GM21529 (cell line): Measurements from ENCODE around the gene MTNR1A.
"Not testable (repeated sequence)": the region's sequence is repeated elsewhere in the genome, so short reads cannot be mapped to it uniquely, and the experiment has no call there.

Experiments used
- ATAC-seq: cut with Tn5 transposase; IDR thresholded peaks from one replicate; pipeline ENCODE4 v1.9.1; 2021; ENCODE audit not compliant: unreplicated experiment

The MTNR1A gene

GRCh38 chr4:186563761-186564160 is 8.4 kb upstream of the MTNR1A start:
- ATAC-seq: no peak

DNA sequence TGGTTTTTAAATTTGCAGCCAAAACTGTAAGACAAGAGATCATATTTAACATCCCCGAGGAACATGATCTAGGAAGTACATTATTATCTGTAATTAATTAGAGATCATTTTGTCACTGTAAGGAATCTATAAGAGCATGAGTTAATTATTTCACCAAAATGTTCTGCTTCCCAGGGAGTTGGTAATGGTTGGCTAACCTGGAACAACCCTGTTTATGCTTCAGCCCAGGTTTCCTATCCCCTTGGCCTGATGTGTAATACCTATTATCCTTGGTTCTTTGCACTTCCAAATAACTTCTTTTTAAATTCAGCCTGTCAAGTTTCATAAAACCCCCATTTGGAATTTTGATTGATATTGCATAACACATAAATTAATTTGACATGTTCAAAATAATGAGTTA is 6.4 kb upstream of the MTNR1A start:
- ATAC-seq: no peak

GRCh38 chr4:186560647-186561046 is 5.3 kb upstream of the MTNR1A start:
- no peak for ATAC-seq

- no peak for ATAC-seq
Measured at GRCh38 chr4:186557486-186557885, 2.1 kb upstream of the MTNR1A start.

DNA sequence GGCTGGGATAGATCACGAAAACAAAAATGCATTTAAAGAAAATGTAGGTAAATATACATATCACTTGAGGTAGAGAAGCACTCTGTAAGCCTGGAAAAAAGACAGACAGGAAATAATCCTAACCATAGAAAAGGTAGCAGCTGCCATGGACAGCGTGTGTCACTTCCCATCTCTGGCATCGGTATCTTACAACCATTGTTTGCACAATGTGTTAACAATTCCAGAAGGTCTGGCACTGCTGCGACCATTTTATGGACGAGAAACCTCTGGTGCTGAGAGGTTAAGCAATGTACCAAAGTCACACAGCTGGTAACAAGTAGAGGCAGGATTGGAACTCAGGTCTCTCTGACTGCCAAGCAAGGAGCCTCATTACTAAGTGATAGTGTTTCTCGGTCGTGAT is 1.7 kb upstream of the MTNR1A start:
- no peak for ATAC-seq

- ATAC-seq: no peak
Measured at GRCh38 chr4:186554539-186554913, 841 bp downstream of the MTNR1A start.

- no peak for ATAC-seq
Measured at GRCh38 chr4:186553717-186554116, 1.6 kb downstream of the MTNR1A start.

- ATAC-seq: no peak
Measured at GRCh38 chr4:186551849-186552248, 3.5 kb downstream of the MTNR1A start.

GRCh38 chr4:186545436-186545835 is 9.9 kb downstream of the MTNR1A start:
- no peak for ATAC-seq

- ATAC-seq: no peak
Measured at GRCh38 chr4:186543206-186543605, 12.2 kb downstream of the MTNR1A start.

DNA sequence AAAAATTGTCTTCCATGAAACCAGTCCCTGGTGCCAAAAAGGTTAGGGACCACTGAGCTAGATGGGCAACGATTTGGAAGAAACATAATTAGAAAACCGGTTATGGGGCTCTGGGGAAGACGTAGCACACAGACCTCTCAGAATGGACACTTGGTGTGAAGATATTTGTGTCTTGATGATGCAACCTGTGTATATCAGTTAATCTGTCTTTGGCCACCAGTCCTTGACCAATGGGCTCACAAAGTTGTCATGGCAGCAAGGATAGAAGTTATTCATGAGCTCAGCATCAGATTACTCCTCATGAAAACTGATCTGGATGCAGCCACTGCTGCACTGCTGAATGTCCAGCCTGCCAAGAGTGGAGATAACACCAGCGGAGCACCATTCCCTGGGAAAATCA is 13.6 kb downstream of the MTNR1A start:
- no peak for ATAC-seq

- ATAC-seq: no peak
Measured at GRCh38 chr4:186537843-186538521, 17.4 kb downstream of the MTNR1A start.

- ATAC-seq: no peak
Measured at GRCh38 chr4:186536285-186536684, 19.1 kb downstream of the MTNR1A start.

DNA sequence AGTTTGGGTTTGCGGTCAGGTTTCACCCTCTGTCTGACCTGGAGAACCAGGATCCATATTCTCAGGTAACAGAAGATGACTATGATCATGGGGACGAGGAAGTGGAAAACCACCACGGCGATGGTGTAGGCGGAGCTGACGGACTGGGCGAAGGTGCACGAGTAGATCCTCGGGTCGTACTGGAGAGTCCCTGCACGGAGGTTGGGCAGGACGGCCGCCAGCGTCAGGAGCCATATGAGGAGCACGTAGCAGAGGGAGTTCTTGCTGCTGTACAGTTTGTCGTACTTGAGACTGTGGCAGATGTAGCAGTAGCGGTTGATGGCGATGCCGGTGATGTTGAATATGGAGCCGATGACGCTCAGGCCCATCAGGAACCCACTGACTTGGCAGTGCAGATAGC is 21.3 kb downstream of the MTNR1A start:
- no peak for ATAC-seq

DNA sequence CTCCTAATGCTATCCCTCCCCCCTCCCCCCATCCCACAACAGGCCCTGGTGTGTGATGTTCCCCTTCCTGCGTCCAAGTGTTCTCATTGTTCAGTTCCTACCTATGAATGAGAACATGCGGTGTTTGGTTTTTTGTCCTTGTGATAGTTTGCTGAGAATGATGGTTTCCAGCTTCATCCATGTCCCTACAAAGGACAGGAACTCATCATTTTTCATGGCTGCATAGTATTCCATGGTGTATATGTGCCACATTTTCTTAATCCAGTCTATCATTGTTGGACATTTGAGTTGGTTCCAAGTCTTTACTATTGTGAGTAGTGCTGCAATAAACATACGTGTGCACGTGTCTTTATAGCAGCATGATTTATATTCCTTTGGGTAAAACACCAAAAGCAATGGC is 31.4 kb downstream of the MTNR1A start:
- ATAC-seq: not testable (repeated sequence)

- ATAC-seq: no peak
Measured at GRCh38 chr4:186516287-186516686, 39.1 kb downstream of the MTNR1A start.

DNA sequence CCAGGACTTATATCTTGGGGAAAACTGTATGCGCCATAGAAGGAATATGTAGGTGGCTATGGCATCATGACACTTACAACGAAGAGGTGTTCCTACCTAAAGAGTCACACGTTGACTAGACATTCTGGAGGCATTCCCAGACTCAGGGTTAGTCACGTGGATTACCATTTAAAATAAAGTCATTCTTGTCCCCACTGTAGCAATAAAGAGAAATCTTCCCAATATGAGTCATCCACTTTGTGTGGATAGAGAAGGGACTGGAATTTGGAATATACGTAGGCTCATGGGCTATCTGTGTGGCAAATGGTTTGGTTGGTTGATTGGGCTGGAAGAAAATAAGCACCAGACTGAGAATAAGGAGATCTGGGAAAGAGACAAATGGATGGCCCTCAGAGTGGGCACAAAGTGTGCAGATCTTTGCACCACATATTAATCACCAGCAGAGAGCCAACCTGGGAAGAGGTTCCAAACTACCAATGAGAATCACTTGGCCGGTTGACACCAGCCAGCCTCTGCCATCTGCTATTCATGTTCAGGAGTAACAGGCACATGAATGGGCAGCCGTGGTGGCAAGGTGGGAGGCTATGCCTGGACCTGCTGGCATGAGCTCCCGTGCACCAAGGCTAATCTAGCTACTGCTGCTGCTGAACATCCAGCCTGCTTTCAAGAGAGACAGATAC is 41.0 kb downstream of the MTNR1A start:
- ATAC-seq: no peak

- ATAC-seq: not testable (repeated sequence)
Measured at GRCh38 chr4:186504771-186505170, 50.6 kb downstream of the MTNR1A start.

DNA sequence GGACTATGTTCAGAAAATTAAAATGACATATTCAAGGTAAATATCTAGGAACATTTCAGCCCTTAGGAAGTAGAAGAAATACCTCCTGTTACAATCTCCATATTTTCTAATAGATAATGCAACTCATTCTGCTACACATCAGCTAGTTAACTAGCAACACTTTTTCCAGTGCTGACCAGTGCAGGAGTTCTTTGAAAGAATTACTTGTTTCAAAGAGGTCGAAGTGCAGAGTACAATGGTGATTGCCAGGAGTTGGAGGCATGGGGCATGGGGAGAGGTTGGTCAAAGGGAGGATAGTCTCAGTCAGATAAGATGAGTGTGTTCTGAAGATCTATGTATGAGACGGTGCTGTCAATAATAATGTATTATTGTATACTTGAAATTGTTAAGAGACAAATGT is 53.1 kb downstream of the MTNR1A start:
- no peak for ATAC-seq

GRCh38 chr4:186501554-186501953 is 53.8 kb downstream of the MTNR1A start:
- no peak for ATAC-seq

- no peak for ATAC-seq
Measured at GRCh38 chr4:186500721-186501304, 54.6 kb downstream of the MTNR1A start.

DNA sequence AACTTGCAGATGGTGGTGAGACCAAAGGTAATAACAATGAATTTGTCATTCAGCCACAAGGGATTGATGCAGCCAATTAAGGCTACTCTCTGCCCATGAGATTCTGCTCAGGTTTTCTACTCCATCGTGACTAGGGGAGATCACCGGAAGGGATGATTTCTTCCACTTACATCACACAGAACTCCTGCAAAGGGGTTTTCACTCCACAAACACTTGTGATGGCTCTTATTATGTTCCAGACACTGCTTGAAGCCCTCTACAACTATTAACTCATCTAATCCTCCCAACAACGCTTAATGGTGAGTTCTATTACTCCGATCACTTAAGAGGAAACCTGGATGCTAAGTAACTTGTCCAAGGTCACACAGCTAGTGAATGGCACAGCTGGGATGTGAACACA is 55.9 kb downstream of the MTNR1A start:
- ATAC-seq: no peak
